ENCODE data around the gene COBL.

Gene COBL

GRCh38 chr7:51082940-51083533 is 233.6 kb downstream of the COBL start:
- TF ChIP-seq, protein P1, sequence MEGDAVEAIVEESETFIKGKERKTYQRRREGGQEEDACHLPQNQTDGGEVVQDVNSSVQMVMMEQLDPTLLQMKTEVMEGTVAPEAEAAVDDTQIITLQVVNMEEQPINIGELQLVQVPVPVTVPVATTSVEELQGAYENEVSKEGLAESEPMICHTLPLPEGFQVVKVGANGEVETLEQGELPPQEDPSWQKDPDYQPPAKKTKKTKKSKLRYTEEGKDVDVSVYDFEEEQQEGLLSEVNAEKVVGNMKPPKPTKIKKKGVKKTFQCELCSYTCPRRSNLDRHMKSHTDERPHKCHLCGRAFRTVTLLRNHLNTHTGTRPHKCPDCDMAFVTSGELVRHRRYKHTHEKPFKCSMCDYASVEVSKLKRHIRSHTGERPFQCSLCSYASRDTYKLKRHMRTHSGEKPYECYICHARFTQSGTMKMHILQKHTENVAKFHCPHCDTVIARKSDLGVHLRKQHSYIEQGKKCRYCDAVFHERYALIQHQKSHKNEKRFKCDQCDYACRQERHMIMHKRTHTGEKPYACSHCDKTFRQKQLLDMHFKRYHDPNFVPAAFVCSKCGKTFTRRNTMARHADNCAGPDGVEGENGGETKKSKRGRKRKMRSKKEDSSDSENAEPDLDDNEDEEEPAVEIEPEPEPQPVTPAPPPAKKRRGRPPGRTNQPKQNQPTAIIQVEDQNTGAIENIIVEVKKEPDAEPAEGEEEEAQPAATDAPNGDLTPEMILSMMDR (IDR thresholded peaks at IDR 0.05; ENCODE audit: borderline replicate concordance, insufficient read depth, low read depth, low read length), result no peak

GRCh38 chr7:51082096-51082840 is 234.3 kb downstream of the COBL start:
- TF ChIP-seq, protein P1 (IDR thresholded peaks at IDR 0.05; ENCODE audit: borderline replicate concordance, insufficient read depth, low read depth, low read length), result no peak
- H3K4me3 ChIP-seq (ENCODE audit: low read depth, low read length), result no peak overlapping the region

More at GRCh38 chr7:51082940-51083533, 233.6 kb downstream of the COBL start:
- H3K4me3 ChIP-seq (ENCODE audit: low read depth, low read length), result no peak overlapping the region

DNA sequence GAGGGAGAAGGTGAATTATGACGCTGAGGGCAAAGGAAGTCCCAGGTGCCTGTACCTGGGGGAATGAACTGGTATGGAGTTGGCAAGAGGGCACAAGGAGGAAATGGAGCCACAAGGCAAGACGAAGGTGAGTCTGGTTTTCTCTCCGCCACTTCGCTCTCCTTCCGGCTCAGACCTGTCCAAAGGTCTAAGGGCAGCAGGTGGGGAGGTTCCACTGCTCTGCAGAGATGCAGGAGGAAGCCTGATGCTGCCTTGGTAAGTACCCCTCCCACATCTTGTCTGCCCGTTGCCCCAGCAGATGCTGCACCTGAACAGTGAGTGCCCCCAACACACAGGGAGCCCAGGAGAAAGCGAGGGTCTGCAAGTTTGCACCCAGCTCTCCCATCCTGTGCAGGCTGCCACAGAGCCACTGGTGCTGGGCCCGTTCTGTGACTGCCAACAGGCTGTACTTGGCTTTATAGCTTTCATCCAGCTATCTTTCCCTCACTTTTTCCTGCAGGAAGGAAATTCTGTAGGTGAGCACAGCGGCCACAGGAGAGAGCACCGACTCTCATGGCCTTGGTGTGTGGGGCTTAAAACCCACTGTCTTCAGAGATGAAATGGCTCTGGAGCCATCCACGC is 235.2 kb downstream of the COBL start:
- TF ChIP-seq, protein P1 (IDR thresholded peaks at IDR 0.05; ENCODE audit: borderline replicate concordance, insufficient read depth, low read depth, low read length), result no peak
- no peak overlapping the region for H3K4me3 ChIP-seq (ENCODE audit: low read depth, low read length)

- H3K4me3 ChIP-seq (ENCODE audit: low read depth, low read length), result no peak overlapping the region
- TF ChIP-seq, protein P1 (IDR thresholded peaks at IDR 0.05; ENCODE audit: borderline replicate concordance, insufficient read depth, low read depth, low read length), result no peak
These were observed 235.9 kb downstream of the COBL start for GRCh38 chr7:51080622-51081269.

DNA sequence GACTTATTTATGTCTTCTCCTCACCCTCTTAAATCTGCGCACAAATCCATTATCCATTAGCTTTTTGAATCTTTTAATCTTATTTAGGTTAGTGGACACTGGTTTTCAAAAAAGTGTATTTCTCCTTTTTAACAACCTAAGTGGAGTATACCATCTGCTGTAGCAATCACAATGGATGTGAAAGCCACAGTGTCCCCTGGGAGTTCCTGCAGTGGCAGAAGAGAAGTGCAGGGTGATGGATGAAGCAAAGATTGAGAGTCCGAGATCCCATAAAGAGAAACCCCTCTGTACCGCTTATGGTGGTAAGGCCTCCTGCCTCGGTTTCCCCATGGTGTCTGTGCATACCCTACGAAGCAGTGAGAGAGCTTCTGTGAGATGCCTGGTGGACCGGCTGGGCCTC is 236.4 kb downstream of the COBL start:
- TF ChIP-seq, protein P1 (IDR thresholded peaks at IDR 0.05; ENCODE audit: borderline replicate concordance, insufficient read depth, low read depth, low read length), result no peak
- H3K4me3 ChIP-seq (ENCODE audit: low read depth, low read length), result no peak overlapping the region

DNA sequence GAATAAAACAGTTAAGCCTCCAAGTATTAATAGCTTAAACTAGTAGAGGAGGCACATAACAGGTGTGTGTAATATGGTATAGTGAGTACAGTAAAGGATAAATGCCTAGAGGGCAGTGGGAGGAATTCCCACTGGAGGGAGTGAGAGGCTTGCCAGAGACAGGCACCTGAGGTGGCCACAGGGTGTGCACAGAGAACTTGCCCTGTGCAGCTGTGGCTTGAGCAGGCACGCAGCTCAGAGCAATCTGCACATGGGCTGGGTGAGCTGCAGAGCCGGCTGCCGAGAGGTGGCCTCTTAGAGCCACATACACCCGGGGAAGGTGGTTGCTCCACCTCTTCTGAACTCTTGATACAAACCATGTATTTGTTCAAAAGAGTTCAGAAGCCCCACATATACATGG is 237.1 kb downstream of the COBL start:
- TF ChIP-seq, protein P1 (IDR thresholded peaks at IDR 0.05; ENCODE audit: borderline replicate concordance, insufficient read depth, low read depth, low read length), result no peak
- H3K4me3 ChIP-seq (ENCODE audit: low read depth, low read length), result no peak overlapping the region
